ENCODE measurements around the gene RBPJ.

Gene RBPJ

GRCh38 chr4:26457412-26457811, 136.6 kb downstream of the RBPJ start:
- DNase-seq (ENCODE audit: low read depth in 3 of 3, low spot score in 1 of 3), result no peak

- no peak for DNase-seq (ENCODE audit: low read depth in 3 of 3, low spot score in 1 of 3)
These were observed 137.3 kb downstream of the RBPJ start for GRCh38 chr4:26458157-26458561.

- DNase-seq (ENCODE audit: low read depth in 3 of 3, low spot score in 1 of 3), result no peak
These were observed 138.4 kb downstream of the RBPJ start for GRCh38 chr4:26459054-26459755.

GRCh38 chr4:26459756-26460530, 139.1 kb downstream of the RBPJ start:
- DNase-seq (ENCODE audit: low read depth in 3 of 3, low spot score in 1 of 3), result no peak

- no peak for DNase-seq (ENCODE audit: low read depth in 3 of 3, low spot score in 1 of 3)
These were observed 142.1 kb downstream of the RBPJ start for GRCh38 chr4:26462874-26463273.

- DNase-seq (ENCODE audit: low read depth in 3 of 3, low spot score in 1 of 3), result no peak
These were observed 142.6 kb downstream of the RBPJ start for GRCh38 chr4:26463386-26463785.

- no peak for DNase-seq (ENCODE audit: low read depth in 3 of 3, low spot score in 1 of 3)
These were observed 143.7 kb downstream of the RBPJ start for GRCh38 chr4:26464420-26465095.

GRCh38 chr4:26466578-26467270, 145.9 kb downstream of the RBPJ start:
- DNase-seq (ENCODE audit: low read depth in 3 of 3, low spot score in 1 of 3), result no peak

- no peak for DNase-seq (ENCODE audit: low read depth in 3 of 3, low spot score in 1 of 3)
These were observed 146.9 kb downstream of the RBPJ start for GRCh38 chr4:26467724-26468123.

- DNase-seq (ENCODE audit: low read depth in 3 of 3, low spot score in 1 of 3), result no peak
These were observed 147.6 kb downstream of the RBPJ start for GRCh38 chr4:26468283-26468949.

- DNase-seq (ENCODE audit: low read depth in 3 of 3, low spot score in 1 of 3), result no peak
These were observed 148.2 kb downstream of the RBPJ start for GRCh38 chr4:26468977-26469376.

- DNase-seq (ENCODE audit: low read depth in 3 of 3, low spot score in 1 of 3), result no peak
These were observed 151.1 kb downstream of the RBPJ start for GRCh38 chr4:26471890-26472289.

- DNase-seq (ENCODE audit: low read depth in 3 of 3, low spot score in 1 of 3), result no peak
These were observed 153.1 kb downstream of the RBPJ start for GRCh38 chr4:26473893-26474292.

GRCh38 chr4:26474551-26474950, 153.7 kb downstream of the RBPJ start:
- no peak for DNase-seq (ENCODE audit: low read depth in 3 of 3, low spot score in 1 of 3)

- DNase-seq (ENCODE audit: low read depth in 3 of 3, low spot score in 1 of 3), result no peak
These were observed 154.9 kb downstream of the RBPJ start for GRCh38 chr4:26475716-26476115.

- DNase-seq (ENCODE audit: low read depth in 3 of 3, low spot score in 1 of 3), result no peak
These were observed 155.7 kb downstream of the RBPJ start for GRCh38 chr4:26476545-26476944.

GRCh38 chr4:26478330-26478729, 157.5 kb downstream of the RBPJ start:
- no peak for DNase-seq (ENCODE audit: low read depth in 3 of 3, low spot score in 1 of 3)

- DNase-seq (ENCODE audit: low read depth in 3 of 3, low spot score in 1 of 3), result no peak
These were observed 162.0 kb downstream of the RBPJ start for GRCh38 chr4:26482508-26483462.

- no peak for DNase-seq (ENCODE audit: low read depth in 3 of 3, low spot score in 1 of 3)
These were observed 163.3 kb downstream of the RBPJ start for GRCh38 chr4:26484032-26484515.

- no peak for DNase-seq (ENCODE audit: low read depth in 3 of 3, low spot score in 1 of 3)
These were observed 163.7 kb downstream of the RBPJ start for GRCh38 chr4:26484516-26484915.

Data from stimulated activated CD4-positive, alpha-beta T cell treated with anti-CD3 and anti-CD28 coated beads, TNF-alpha, amount 100 ng/mL, for 1 hour (primary cell).